Dendritic cell treated with granulocyte-macrophage colony-stimulating factor and Interleukin-4, amounts not matched to agents 40 ng/mL and 50 ng/mL, for 4 days (primary cell): ENCODE data around the gene APEX1.
"Not testable (repeated sequence)": the region's sequence is repeated elsewhere in the genome, so short reads cannot be mapped to it uniquely, and the experiment has no call there.

Source experiments
- H3K27ac Mint-ChIP-seq: one replicate; pipeline ENCODE4 v1.8.0; 2022; ENCODE audit warnings: mild to moderate bottlenecking, mixed read lengths
- H3K27me3 Mint-ChIP-seq: one replicate; pipeline ENCODE4 v1.8.0; 2022; ENCODE audit warnings: mild to moderate bottlenecking, mixed read lengths
- H3K36me3 Mint-ChIP-seq: one replicate; pipeline ENCODE4 v1.8.0; 2022; ENCODE audit warnings: low read depth, mixed read lengths
- H3K4me1 Mint-ChIP-seq: one replicate; pipeline ENCODE4 v1.8.0; 2022; ENCODE audit warnings: low read depth, mixed read lengths
- H3K4me3 Mint-ChIP-seq: one replicate; pipeline ENCODE4 v1.8.0; 2022; ENCODE audit warnings: mild to moderate bottlenecking, moderate library complexity, mixed read lengths
- H3K9me3 Mint-ChIP-seq: one replicate; pipeline ENCODE4 v1.8.0; 2022; ENCODE audit warnings: mixed read lengths
- intact Hi-C: fragments of 100-400 bp; cut with micrococcal nuclease; formaldehyde crosslinking; loops from one replicate; pipeline ENCODE4 v1.15.0; 2022

The APEX1 gene

DNA sequence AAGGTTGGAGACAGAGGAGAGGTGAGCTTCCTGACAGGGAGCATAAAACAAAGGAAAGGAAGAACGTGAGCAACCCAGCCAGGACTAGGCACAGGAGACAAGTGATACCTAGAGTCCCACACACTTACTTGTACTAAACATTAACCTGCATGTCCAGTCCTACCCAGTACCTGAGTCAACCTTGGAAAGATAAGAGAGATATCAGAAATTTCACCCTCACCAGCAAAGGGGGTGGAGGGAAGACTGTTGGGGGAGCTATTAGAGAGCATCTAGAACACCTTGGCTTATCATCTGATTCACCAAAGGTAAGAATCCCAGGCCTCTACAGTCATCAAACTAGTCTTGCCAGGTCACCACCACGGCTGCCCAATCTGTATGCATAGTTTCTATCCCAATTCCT lies 30.2 kb upstream of the APEX1 start:
- H3K27ac Mint-ChIP-seq = no peak overlapping the region
- no peak overlapping the region for H3K4me3 Mint-ChIP-seq
- H3K36me3 Mint-ChIP-seq = no peaks in the 10 kb centered on the region
- intact Hi-C loops = no loop called here
- H3K27me3 Mint-ChIP-seq = no peaks in the 10 kb centered on the region
- H3K9me3 Mint-ChIP-seq = no peaks in the 10 kb centered on the region
- H3K4me1 Mint-ChIP-seq = peaks cover 45% of the 10 kb centered on the region

DNA sequence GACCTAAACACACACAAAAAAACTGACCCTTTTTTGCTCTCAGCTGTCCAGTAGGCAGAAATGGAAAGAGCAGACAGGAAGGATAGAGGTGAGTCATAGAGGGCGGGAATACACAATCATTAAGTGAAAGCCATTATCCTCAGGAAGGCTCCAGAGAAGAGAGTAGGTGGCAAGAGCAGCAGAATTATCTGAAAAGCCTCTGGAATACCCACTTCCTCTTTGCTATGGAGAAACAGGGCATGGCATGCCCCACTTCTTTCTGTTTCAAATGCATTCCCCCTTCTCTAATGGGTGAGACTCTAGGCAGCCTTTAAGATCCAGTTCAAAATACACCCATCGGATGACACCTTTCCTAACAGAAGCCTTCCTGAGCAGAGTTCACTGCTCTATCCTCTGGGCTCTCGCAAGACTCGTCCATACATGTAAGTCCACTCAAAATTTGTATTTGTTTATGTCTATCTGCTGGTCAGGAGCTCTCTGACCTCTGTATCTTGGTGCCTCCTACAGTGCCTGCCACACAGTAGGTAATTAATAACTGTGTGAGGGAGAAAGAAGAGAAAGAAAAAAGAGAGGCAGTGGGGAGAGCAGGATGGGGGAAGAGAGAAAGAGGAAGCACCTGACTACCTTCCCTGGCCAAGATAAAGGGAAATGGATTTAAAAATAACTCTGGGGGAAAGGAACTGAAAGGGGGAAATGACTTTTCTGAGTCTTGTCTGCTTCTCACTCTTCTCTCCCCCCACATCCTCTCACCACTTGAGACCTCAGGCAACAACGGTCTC lies 27.6 kb upstream of the APEX1 start:
- Mint-ChIP-seq H3K36me3 (no peaks in the 10 kb centered on the region), H3K9me3 (no peaks in the 10 kb centered on the region), H3K27ac (peak overlapping the region; percentile 81), H3K4me3 (peak overlapping the region; percentile 63), H3K4me1 (peaks cover 55% of the 10 kb centered on the region), H3K27me3 (no peaks in the 10 kb centered on the region)
- intact Hi-C loops = no loop called here

- Mint-ChIP-seq H3K36me3 (no peaks in the 10 kb centered on the region), H3K4me3 (peak overlapping the region; percentile 63), H3K9me3 (no peaks in the 10 kb centered on the region), H3K27me3 (no peaks in the 10 kb centered on the region), H3K27ac (peak overlapping the region; percentile 81), H3K4me1 (peaks cover 55% of the 10 kb centered on the region)
- intact Hi-C loops = no loop called here
Measured at GRCh38 chr14:20428010-20428365, 27.0 kb upstream of the APEX1 start.

GRCh38 chr14:20428802-20429201 lies 26.2 kb upstream of the APEX1 start:
- Mint-ChIP-seq H3K4me3 (no peak overlapping the region), H3K36me3 (no peaks in the 10 kb centered on the region), H3K9me3 (no peaks in the 10 kb centered on the region), H3K27me3 (no peaks in the 10 kb centered on the region), H3K27ac (peak overlapping the region; percentile 81), H3K4me1 (peaks cover 55% of the 10 kb centered on the region)
- intact Hi-C loops = no loop called here

DNA sequence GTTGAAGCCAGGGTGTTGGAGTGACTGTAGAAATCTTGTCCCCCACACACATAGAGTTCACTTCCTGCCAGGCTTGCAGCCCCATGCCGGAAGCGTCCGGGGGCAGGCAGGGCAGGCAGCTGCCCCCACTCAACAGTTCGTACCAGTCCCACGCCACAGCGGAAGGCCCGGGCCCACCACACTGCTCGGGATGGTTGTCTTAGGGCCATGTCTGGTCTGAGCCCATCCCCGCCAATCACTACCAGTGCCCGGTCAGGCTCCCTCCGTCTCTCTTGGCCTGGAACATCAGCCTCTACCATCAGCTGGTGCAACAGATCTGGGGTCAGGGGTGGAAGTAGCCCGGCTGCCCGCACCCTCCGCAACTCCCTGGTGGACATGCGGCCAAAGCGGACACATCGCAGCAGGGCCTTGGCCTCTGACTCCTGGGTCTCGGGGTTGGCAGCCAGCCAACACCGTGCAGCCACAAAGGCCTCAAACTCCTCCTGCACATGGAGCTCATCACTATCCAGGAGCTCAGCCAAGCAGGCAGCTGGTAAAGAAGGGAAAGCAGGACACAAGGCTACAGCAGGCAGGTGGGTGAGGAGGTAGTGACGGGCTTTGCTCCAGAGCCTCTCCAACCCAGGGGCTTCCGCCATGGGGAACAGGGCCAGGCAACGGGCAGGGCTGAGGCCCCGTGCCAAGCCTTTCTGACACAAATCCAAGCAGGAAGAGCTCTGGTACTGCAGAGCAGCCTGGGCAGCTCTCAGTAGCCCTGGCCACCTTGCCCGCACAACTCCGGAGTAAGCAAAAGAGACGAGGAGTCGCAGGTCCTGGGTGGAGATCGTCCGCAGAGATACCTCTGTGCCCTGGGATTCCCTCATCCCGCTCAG lies 25.0 kb upstream of the APEX1 start:
- H3K4me3 Mint-ChIP-seq = no peak overlapping the region

GRCh38 chr14:20434701-20435581 lies 20.1 kb upstream of the APEX1 start:
- H3K27ac Mint-ChIP-seq = peak overlapping the region; percentile 60
- H3K36me3 Mint-ChIP-seq = no peaks in the 10 kb centered on the region
- H3K27me3 Mint-ChIP-seq = peaks cover 5% of the 10 kb centered on the region
- H3K9me3 Mint-ChIP-seq = peaks cover 10% of the 10 kb centered on the region
- H3K4me3 Mint-ChIP-seq = no peak overlapping the region
- intact Hi-C loops = no loop called here
- peaks cover 59% of the 10 kb centered on the region for H3K4me1 Mint-ChIP-seq

More for the DNA sequence above, 25.0 kb upstream of the APEX1 start:
- intact Hi-C loops = no loop called here
- no peaks in the 10 kb centered on the region for H3K27me3 Mint-ChIP-seq
- H3K36me3 Mint-ChIP-seq = no peaks in the 10 kb centered on the region
- no peaks in the 10 kb centered on the region for H3K9me3 Mint-ChIP-seq
- peaks cover 48% of the 10 kb centered on the region for H3K4me1 Mint-ChIP-seq
- H3K27ac Mint-ChIP-seq = peak overlapping the region; percentile 81

DNA sequence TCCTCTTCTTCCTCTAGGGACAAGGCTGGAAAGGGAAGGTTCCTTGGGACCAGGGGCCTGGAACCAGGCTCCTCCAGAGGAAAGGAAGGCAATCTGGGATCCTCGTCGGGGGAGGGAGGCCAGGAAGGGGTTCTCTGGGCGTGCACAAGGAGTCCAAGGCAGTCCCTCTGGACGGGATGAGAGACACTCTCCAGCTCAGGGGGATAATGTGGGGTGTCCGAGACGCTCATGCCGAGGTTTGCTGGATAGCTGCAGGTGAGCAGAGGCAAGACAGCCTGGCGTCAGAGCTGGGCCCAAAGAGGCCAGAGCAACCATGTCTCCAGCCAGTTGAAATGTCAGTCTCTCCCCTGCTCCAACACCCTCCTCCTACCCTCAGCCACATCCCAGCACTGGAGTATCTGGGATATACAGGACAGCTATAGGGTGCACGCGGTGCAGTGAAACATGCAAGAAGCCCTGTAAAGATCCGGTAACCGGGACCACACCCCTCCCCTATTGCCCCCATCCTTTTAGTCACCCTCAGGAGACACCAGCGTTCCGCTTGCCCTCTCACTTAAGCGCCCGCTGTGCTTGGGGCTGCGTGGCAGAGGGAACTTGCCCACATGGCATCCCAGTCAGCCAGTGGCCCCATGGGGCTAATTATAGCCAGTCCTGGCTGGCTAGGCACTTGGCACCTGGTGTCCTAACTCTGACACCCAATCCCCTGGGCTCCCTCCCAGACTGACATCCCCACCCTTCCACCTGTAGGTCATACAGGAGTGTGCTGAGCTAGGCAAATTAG lies 19.3 kb upstream of the APEX1 start, which contains the start of gene KLHL33:
Gene KLHL33, minus strand, starts transcription at position 585 of the 781 bp plus-strand sequence. Its CDS starts 355 bp downstream, at position 230.
- peaks cover 5% of the 10 kb centered on the region for H3K27me3 Mint-ChIP-seq
- peaks cover 10% of the 10 kb centered on the region for H3K9me3 Mint-ChIP-seq
- peaks cover 59% of the 10 kb centered on the region for H3K4me1 Mint-ChIP-seq
- H3K36me3 Mint-ChIP-seq = no peaks in the 10 kb centered on the region
- H3K4me3 Mint-ChIP-seq = no peak within 1 kb of the TSS
- H3K27ac Mint-ChIP-seq = peak within 1 kb of the TSS; percentile 60
- intact Hi-C loops = no loop called here

DNA sequence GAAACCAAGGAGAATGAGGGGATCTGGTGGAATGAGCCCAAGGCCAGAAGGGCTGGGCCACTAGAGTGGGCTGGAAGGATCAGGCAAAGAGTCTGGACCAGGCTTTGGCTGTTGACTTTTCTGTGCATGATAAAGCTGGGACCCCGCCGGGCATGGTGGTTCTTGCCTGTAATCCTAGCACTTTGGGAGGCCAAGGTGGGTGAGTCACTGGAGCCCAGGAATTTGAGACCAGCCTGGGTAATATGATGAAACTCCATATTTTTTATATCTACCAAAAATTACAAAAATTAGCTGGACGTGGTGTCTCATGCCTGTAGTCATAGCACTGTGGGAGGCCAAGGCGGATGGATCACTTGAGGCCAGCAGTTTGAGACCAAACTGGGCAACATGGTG lies 18.7 kb upstream of the APEX1 start:
- H3K9me3 Mint-ChIP-seq = peaks cover 10% of the 10 kb centered on the region
- peaks cover 5% of the 10 kb centered on the region for H3K27me3 Mint-ChIP-seq
- peak overlapping the region; percentile 60 for H3K27ac Mint-ChIP-seq
- no peak overlapping the region for H3K4me3 Mint-ChIP-seq
- no peaks in the 10 kb centered on the region for H3K36me3 Mint-ChIP-seq
- peaks cover 61% of the 10 kb centered on the region for H3K4me1 Mint-ChIP-seq
- intact Hi-C loops = no loop called here

GRCh38 chr14:20438664-20439063 lies 16.4 kb upstream of the APEX1 start:
- Mint-ChIP-seq H3K4me3 (no peak overlapping the region), H3K27ac (no peak overlapping the region), H3K9me3 (peaks cover 10% of the 10 kb centered on the region), H3K36me3 (peaks cover 6% of the 10 kb centered on the region), H3K4me1 (peaks cover 77% of the 10 kb centered on the region), H3K27me3 (peaks cover 5% of the 10 kb centered on the region)
- intact Hi-C loops = no loop called here

DNA sequence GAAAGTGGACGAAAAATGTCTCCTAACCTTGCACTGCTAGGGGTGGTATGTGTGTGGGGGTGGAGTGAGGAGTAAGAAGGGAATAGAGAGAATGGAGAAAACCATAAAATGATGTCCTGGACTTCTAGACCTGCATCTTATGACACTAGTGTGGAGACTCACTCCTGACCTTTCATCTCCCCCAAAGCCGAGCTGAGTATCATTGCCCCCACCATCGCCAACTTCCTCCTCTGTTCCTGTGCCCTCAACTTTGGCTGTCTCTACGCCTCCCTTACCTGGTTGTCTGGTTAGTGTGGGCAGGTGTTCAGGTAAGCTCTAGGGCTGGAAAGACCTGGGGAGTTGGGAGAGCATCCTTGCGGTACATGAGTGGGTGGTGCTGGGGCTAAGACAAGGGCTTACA lies 14.6 kb upstream of the APEX1 start:
- Mint-ChIP-seq H3K36me3 (peaks cover 6% of the 10 kb centered on the region), H3K27me3 (peaks cover 2% of the 10 kb centered on the region), H3K27ac (no peak overlapping the region), H3K4me1 (peaks cover 73% of the 10 kb centered on the region), H3K4me3 (no peak overlapping the region), H3K9me3 (peaks cover 10% of the 10 kb centered on the region)
- intact Hi-C loops = no loop called here

- Mint-ChIP-seq H3K36me3 (peaks cover 6% of the 10 kb centered on the region), H3K9me3 (peaks cover 10% of the 10 kb centered on the region), H3K4me1 (peaks cover 69% of the 10 kb centered on the region), H3K27me3 (no peaks in the 10 kb centered on the region), H3K4me3 (no peak overlapping the region), H3K27ac (no peak overlapping the region)
- intact Hi-C loops = no loop called here
Measured at GRCh38 chr14:20440882-20441281, 14.1 kb upstream of the APEX1 start.

DNA sequence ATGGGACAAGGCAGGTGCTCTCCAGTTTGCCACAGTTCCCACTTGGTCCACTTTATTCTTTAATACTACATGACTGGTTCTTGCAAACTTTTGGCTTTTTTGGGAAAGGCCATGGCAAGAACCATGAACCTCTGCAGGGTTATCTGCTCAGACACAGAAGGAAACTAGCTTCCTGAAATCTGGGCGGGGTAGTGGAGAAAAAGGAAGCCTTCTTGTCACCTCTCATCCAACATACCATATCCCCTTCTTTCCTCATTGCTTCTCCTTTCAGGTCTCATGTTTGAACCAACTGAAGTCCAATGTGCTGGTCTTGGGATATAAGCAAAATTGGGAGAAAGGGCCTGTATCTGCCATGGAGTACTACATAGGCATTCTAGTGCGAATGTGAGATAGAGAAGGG lies 13.6 kb upstream of the APEX1 start:
- no peak overlapping the region for H3K4me3 Mint-ChIP-seq
- H3K4me1 Mint-ChIP-seq = peaks cover 63% of the 10 kb centered on the region
- intact Hi-C loops = no loop called here
- H3K27ac Mint-ChIP-seq = no peak overlapping the region
- H3K36me3 Mint-ChIP-seq = peaks cover 6% of the 10 kb centered on the region
- H3K27me3 Mint-ChIP-seq = no peaks in the 10 kb centered on the region
- peaks cover 10% of the 10 kb centered on the region for H3K9me3 Mint-ChIP-seq

DNA sequence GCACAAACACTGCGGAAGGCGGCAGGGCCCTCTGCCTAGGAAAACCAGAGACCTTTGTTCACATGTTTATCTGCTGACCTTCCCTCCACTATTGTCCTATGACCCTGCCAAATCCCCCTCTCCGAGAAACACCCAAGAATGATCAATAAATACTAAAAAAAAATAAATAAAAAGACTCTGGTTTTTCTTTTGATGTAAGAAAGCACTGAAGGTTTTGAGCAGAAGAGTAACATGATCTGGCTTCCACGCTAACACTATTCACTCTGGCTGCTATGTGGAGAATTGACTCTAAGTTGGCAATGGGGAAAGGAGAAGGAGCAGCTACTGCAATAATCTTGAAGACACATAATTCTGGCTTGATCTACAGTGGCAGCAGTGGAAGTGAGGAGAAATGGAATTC lies 11.4 kb upstream of the APEX1 start:
- H3K9me3 Mint-ChIP-seq, H3K27me3 Mint-ChIP-seq, H3K4me3 Mint-ChIP-seq, intact Hi-C loops, H3K27ac Mint-ChIP-seq, H3K36me3 Mint-ChIP-seq: not testable (repeated sequence)
- H3K4me1 Mint-ChIP-seq = peaks cover 47% of the 10 kb centered on the region
